GM12891 (cell line): ENCODE measurements around the gene SELL.

ENCODE experiments used
- POLR2A ChIP-seq: IDR thresholded peaks from 2 replicates; pipeline ENCODE4 v1.6.1; 2011; ENCODE audit warnings: low read depth, low read length, control low read depth
- POLR2AphosphoS5 ChIP-seq: IDR thresholded peaks from 2 replicates; pipeline ENCODE4 v1.6.1; 2011; ENCODE audit warnings: low read depth, low read length, control low read depth

DNA sequence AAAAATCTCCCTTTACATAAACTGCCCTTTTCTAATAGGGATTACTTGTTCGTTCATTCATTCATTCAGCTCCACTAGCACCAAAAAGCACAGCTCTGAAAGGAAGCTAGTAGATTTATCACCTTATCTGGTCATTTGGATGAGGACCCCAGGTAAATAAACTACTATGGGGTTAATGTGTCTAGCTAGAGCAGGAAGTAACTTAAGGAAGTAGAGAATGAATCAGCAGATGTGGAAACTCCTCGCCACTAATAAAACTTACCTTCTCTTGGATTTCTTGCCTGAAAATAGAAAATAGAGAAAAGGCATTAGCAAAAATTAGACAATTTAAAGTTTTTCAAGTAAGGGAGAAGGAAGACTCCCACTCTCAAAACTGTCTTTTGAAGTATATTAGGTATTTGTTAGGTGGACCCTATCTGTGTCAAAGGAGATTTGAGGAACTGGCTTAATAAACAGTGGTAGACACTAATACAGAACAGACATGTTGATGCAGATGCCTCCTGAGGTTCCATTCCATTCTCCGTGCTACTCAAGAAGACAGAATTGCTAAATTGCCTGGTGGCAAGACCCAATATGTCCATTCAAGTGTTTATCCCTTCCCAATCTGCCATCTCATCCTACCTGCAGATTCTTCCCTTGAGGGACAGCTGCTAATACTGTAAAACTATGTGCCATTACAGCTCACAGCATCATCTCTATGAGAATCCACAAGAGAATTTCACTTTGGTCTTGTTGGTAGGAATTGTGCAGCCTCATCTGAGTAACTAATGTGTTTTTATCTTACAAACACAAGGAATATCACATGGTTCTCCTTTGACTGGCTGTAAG is 14.9 kb downstream of the SELL start:
- TF ChIP-seq POLR2AphosphoS5: no peak
- TF ChIP-seq POLR2A: no peak
